Neural cell (in vitro differentiated cells): ENCODE results near the gene NUDC.

Experiments
- CTCF ChIP-seq: fragments of 450-650 bp; IDR thresholded peaks from 2 replicates; pipeline ENCODE4 v1.5.1; 2014; ENCODE audit warnings: antibody characterized with exemption, mild to moderate bottlenecking, moderate library complexity; ENCODE audit not compliant: poor library complexity, severe bottlenecking
- EZH2 ChIP-seq: fragments of 200-600, 300-800 bp; shearing (Covaris generic), sonication (generic); IDR thresholded peaks from 2 replicates; pipeline ENCODE4 v1.6.1; 2014; ENCODE audit warnings: antibody characterized with exemption, low read length, borderline replicate concordance, mild to moderate bottlenecking; ENCODE audit not compliant: insufficient read depth, poor library complexity, severe bottlenecking

DNA sequence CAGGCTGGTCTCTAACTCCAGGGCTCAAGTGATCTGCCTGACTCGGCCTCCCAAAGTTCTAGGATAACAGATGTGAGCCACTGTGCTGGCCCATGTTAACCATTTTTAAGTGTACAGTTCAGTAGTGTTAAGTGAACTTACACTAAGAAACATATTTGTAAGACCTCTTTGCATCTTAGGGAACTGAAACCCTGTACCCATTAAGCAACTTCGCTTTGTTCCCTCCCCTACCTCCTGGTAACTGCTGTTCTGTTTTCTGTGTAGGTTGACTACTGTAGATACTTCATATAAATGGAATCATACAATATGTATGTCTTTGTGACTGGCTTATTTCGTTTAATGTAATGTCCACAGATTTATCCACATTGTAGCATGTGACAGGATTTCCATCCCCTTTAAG, 11.0 kb downstream of the NUDC start:
- TF ChIP-seq CTCF (no peak), EZH2 (no peak)
